OCI-LY1 (cell line): ENCODE measurements around the gene PRSS53.

Experiments used
- CTCF ChIP-seq: fragments of 200-600 bp; sonication (generic), shearing (Covaris generic); IDR thresholded peaks from 2 replicates; pipeline ENCODE4 v1.5.1; 2017; ENCODE audit warnings: mild to moderate bottlenecking, antibody characterized with exemption, low read length, moderate library complexity, mixed read lengths
- EZH2 ChIP-seq: fragments of 200-600 bp; sonication (generic), shearing (Covaris generic); IDR thresholded peaks from 2 replicates; pipeline ENCODE4 v1.8.0; 2017; ENCODE audit warnings: borderline replicate concordance, mixed run types, mild to moderate bottlenecking, antibody characterized with exemption, low read length, moderate library complexity, mixed read lengths

- TF ChIP-seq CTCF (no peak), EZH2 (no peak)
These were observed 7.9 kb downstream of the PRSS53 start for GRCh38 chr16:31080756-31081419.
